LoVo (cell line): ENCODE measurements around the gene SNX30.

Experiments used
- DNase-seq: peaks from one replicate; pipeline ENCODE4 v3.0.0-alpha.2; 2016; ENCODE audit warnings: low spot score

The SNX30 gene

GRCh38 chr9:112783551-112783954, 33.0 kb downstream of the SNX30 start:
- no peak for DNase-seq

- DNase-seq: no peak
Measured at GRCh38 chr9:112784020-112784785, 33.6 kb downstream of the SNX30 start.

GRCh38 chr9:112785986-112786385, 35.4 kb downstream of the SNX30 start:
- no peak for DNase-seq

GRCh38 chr9:112786829-112787520, 36.4 kb downstream of the SNX30 start:
- DNase-seq: no peak

GRCh38 chr9:112787978-112788377, 37.4 kb downstream of the SNX30 start:
- no peak for DNase-seq

- no peak for DNase-seq
Measured at GRCh38 chr9:112789473-112789872, 38.9 kb downstream of the SNX30 start.

- DNase-seq: no peak
Measured at GRCh38 chr9:112789891-112790774, 39.6 kb downstream of the SNX30 start.

GRCh38 chr9:112792670-112793069, 42.1 kb downstream of the SNX30 start:
- no peak for DNase-seq

GRCh38 chr9:112793213-112793810, 42.8 kb downstream of the SNX30 start:
- DNase-seq: peak; percentile 55

- no peak for DNase-seq
Measured at GRCh38 chr9:112794731-112795130, 44.2 kb downstream of the SNX30 start.

- no peak for DNase-seq
Measured at GRCh38 chr9:112795921-112796320, 45.4 kb downstream of the SNX30 start.

- DNase-seq: no peak
Measured at GRCh38 chr9:112796485-112796884, 45.9 kb downstream of the SNX30 start.

GRCh38 chr9:112809351-112809848, 58.8 kb downstream of the SNX30 start:
- no peak for DNase-seq

GRCh38 chr9:112809906-112810305, 59.3 kb downstream of the SNX30 start:
- no peak for DNase-seq

- DNase-seq: no peak
Measured at GRCh38 chr9:112810696-112811490, 60.3 kb downstream of the SNX30 start.

GRCh38 chr9:112811518-112811917, 61.0 kb downstream of the SNX30 start:
- DNase-seq: no peak

GRCh38 chr9:112815868-112816267, 65.3 kb downstream of the SNX30 start:
- DNase-seq: no peak

GRCh38 chr9:112817860-112818203, 67.3 kb downstream of the SNX30 start:
- DNase-seq: no peak

- peak; percentile 47 for DNase-seq
Measured at GRCh38 chr9:112819635-112820496, 69.3 kb downstream of the SNX30 start.

- no peak for DNase-seq
Measured at GRCh38 chr9:112820881-112821280, 70.3 kb downstream of the SNX30 start.
